HG03095 (cell line): ENCODE results near the gene TUBAL3.
"Not testable (repeated sequence)": the region's sequence is repeated elsewhere in the genome, so short reads cannot be mapped to it uniquely, and the experiment has no call there.

Experiments used
- ATAC-seq: cut with Tn5 transposase; IDR thresholded peaks from one replicate; pipeline ENCODE4 v1.9.1; 2021; ENCODE audit warnings: moderate library complexity; ENCODE audit not compliant: unreplicated experiment

The TUBAL3 gene

DNA sequence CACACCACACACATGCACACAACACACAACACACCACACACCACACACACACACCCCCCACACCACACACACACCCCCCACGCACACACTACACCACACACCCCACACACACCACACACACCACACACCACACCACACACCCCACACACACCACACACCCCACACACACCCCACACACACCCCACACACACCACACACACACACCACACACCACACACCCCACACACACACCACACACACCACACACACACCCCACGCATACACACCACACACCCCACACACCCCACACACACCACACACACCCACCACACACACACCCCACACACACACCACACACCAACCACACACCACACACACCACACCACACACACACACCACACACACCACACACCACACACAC is 23.4 kb downstream of the TUBAL3 start:
- no peak for ATAC-seq

DNA sequence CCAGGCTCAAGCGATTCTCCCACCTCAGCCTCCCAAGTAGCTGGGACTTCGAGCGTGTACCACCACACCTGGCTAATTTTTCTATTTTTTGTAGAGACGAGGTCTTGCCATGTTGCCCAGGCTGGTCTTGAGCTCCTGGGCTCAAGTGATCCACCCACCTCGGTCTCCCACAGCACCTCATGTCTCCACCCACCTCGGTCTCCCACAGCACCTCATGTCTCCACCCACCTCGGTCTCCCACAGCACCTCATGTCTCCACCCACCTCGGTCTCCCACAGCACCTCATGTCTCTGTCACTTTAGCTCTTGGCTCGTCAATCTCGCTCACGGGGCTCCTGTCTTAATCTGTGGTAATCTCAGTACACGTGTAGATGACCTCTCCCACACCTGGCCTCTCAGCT is 24.2 kb downstream of the TUBAL3 start:
- not testable (repeated sequence) for ATAC-seq

DNA sequence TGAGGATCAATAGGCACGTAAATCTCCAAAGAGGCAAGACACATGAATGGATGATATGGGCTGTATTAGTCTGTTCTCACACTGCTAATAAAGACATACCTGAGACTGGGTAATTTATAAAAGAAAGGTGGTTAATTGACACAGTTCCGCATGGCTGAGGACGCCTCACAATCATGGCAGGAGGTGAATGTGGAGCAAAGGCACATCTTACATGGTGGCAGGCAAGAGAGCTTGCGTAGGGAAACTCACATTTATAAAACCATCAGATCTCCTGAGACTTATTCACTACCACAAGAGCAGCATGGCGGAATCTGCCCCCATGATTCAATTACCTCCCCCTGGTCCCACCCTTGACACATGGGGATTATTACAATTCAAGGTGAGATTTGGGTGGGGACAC is 25.4 kb downstream of the TUBAL3 start:
- not testable (repeated sequence) for ATAC-seq

DNA sequence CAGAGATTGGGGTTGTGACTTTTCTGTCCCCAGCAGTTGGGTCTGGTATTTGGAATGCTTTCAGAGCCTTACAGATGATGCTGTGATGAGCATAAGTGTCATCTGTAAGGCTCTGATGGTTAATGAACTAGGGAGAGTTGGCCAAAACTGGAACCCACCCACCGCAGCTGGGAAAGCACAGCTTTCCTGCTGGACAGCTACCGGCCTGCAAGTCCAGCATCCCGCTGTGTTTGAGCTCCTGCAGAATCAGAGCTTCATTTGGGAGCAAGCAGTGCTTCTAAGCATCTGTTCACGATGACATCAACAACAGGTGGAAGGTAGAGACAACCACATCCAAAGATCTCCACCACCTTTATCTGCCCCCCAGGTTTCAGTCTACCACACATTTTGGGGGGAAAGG is 28.2 kb downstream of the TUBAL3 start:
- no peak for ATAC-seq

DNA sequence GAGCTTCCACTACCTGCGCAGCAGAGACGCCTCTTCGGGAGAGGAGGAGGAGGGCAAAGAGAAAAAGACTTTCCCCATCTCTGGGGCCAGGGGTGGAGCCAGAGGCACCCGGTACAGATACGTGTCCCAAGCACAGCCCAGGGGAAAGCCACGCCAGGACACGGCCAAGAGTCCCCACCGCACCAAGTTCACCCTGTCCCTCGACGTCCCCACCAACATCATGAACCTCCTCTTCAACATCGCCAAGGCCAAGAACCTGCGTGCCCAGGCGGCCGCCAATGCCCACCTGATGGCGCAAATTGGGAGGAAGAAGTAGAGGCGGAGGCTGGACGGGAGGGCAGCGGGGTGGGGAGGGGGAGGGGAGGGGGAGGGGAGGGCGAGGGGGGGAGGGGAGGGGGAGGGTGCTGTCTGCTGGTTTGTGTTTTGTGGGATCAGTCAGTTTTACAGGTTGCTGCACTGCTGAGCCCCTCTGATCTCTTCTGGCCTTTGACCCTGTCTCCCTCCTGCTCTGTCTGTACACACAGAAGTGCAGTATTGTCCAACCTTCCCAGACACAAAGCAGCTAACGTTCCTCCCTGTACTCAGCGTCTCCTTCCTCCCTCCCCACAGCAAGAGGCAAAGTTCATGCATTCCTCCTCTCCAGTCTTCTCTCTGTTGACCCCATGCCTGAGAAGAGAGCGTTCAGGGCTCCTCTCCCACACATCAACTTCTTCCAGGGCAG is 30.6 kb downstream of the TUBAL3 start:
- no peak for ATAC-seq

DNA sequence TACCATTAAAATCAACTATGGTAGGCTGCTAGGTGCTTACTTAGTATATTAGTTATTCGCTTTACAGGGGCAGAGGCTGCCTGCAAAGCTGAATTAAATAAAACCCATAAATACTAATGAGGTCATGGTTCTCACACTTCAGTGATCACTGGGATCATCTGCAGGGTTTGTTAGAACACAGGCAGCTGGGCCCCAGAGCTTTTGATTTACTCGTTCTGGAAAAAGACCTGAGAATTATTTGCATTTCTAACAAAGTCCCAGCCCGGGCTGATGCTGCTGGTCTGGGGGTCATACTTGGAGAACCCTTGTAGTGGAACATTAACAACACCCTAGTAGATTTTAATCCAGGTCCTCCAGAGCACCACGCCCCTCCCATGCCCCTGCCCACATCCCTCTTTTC is 31.3 kb downstream of the TUBAL3 start:
- no peak for ATAC-seq

DNA sequence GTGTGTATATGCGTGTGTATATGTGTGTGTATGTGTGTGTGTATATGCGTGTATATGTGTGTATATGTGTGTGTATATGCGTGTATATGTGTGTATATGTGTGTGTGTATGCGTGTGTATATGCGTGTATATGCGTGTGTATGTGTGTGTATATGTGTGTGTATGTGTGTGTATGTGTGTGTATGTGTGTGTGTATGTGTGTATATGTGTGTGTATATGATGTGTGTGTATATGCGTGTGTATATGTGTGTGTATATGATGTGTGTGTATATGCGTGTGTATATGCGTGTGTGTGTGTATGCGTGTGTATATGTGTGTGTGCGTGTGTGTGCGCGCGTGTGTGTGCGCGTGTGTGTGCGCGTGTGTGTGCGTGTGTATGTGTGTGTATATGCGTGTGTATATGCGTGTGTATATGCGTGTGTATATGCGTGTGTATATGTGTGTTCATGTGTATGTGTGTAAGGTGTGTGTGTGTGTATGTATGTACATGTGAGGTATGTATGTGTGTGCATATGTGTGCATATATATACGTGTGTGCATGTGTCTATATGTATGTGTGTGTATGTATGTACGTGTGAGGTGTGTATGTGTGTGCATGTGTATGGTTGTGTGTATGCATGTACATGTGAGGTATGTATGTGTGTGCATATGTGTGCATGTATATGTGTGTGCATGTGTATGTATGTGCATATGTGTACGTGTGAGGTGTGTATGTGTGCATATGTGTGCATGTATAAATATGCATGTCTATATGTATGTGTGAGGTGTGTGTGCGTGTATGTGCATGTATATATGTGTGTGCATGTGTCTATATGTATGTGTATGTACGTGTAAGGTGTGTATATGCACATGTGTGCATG is 33.9 kb downstream of the TUBAL3 start:
- no peak for ATAC-seq

DNA sequence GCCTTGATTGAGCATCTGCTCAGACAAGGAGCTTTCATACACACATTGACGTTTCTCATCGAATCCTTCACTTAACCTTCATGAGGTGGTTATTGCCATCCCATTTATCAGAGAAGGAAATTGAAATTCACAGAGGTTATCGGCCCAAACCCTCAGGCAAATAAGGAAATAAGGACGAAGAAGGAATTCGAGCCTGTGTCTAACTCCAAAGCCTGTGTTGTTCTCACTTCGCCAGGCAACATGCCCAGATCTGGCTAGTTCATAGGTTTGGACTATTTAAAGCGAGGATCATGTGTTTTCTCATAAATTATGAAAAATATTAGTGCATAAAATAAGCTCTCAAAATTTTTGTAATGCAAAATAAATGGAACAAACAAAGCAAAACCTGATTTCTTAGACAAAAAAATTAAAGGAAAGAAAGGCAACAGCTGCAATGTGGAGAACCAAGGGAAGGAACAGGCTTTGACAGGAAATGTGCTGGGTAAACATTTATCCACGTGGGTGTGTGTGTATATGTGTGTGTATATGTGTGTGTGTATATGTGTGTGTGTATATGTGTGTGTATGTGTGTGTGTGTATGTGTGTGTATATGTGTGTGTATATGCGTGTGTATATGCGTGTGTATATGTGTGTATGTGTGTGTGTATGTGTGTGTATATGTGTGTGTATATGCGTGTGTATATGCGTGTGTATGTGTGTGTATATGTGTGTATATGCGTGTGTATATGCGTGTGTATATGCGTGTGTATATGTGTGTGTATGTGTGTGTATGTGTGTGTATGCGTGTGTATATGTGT is 35.1 kb downstream of the TUBAL3 start:
- ATAC-seq: no peak

DNA sequence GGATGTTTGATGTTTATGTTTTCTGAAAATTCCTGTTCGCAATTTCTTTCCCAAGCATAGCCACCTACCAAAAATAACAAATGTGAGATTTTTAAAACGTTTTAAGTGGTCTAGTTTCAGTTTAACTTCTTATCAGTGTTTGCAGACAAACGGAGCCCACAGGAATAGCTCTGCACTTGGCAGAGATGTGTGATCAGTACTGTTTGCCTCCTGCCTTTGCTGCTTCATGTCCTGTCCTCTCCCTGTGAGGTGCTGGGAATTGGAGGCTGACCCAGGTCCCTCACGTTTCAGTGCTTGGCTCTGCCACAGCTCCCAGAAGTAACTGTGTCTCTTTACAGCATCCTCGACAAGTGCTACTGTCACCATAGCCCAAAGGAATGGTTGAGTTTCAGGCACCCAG is 38.7 kb downstream of the TUBAL3 start:
- no peak for ATAC-seq

DNA sequence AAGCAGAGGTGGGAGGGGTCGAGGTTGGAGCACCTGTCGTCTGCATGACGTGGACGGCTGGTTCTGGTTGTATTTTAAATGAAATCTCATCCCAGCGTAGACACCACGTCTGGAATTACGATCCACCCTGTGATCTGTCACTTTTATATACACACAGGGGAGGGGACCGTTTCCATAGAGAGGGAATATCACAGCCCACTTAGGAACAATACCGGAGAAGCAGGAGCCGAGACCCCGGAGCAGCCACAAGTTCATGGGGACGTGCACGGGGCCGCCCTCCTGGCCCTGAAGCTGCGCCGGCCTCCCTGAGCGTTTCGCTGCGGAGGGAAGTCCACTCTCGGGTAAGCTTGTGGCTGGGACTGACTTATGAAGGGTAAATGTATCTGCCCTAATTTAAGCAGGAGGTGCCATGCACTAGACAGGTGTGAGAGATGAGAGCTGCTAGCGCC is 39.7 kb downstream of the TUBAL3 start, which contains the start of gene UCN3:
TSS of gene UCN3 (plus strand) at position 77 of the 449 bp plus-strand sequence. CDS start 8,755 bp downstream, outside the sequence.
- ATAC-seq: no peak

DNA sequence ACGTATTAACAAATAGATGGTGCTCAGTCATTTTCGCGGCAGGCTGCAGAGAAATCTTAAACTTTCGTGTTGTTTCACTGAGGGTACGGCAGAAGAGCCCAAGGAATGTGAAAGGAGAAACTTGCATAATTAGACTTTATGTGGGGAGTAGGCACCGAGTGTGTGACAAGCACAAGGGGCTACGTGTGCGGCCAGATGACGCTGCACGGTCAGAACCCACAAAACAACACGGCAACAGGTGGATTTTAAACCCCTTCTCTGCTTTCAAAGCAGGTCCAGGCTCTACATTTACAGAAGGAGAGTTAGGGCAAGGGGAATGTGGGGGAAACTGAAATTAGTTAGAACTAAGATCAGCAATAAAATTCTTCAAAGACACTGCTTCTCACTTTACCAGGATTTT is 40.3 kb downstream of the TUBAL3 start:
- no peak for ATAC-seq

DNA sequence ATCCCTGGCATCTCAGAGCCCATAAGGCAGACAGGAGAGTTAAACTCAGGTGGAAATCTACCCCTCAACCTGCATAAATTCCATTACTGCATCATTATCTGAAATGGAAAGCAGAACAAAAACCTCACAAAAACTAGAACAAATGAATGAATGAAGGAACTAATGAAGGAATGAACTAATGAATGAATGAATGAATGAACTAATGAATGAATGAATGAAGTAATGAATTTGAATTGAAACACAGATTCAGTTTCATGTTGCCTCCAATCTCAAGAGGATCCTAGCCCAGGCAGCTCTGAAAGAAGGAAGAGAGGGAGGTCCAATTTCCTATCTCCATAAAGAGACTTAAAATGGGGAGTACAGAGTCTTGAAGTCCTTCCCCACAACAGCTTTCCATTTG is 41.8 kb downstream of the TUBAL3 start:
- no peak for ATAC-seq

DNA sequence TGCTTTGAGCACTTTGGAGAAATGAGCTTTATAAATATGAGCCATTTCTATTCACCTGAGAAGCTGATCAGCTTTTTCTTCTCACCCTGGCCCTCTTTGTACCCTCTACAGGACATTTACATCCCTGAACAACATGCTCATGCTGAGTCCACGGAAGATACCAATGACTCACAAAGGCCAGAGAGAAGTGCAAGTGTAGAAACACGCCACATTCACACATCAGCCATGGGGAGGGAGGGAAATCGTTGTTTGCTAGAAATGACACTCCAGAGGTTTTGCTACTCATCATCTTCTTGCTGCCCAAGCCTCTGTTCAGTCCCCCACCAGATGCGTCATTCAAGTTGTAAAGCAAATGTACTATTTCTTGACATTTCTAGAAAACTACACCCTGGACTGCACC is 42.7 kb downstream of the TUBAL3 start:
- no peak for ATAC-seq

DNA sequence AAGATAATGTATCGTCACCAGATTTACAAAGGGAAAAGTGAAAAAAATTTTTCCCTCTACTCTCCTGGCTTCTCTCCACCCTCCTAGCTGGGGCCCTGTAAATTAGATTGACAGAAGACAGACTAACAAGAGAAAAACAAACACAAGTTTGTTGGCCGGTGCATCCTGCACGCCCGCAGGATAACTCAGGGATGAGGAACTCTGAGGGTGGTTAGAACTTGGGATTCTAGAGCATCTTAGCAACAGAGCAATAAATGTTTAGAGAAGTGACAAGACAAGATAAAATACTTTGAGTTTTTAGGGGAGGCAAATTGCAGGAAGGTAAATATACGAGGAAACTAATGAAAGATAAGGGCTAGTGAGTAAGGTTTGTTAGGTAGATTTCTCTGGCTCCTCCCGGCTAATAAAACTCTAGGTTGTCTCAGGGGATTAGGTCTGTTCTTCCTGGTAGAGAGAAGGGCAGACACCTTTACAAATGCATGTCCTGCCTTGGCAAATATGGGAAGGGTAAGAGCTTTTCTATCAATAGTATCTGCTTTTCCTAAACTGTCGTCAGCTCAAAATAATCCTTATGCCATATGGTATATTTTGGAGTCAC is 44.2 kb downstream of the TUBAL3 start:
- ATAC-seq: no peak

DNA sequence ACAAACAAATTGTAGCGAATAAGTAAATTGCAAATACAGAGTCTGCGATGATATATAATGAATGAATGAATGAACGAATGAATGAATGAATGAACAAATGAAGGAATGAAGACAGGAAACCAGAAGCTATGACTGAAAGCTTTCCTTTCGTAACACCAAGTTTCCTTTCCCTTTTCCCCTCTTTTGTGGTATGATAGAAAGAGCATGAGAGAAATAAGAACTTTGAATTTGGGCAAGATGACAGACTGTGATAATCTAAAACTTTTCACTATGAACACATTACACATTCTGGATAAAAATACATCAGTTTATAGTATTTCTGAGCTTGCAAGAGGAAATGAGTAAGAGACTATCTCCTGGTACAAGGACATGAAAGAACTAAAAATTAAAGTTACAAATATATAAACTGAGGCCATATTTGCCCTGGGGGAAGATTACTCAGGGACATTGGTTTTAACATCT is 48.3 kb downstream of the TUBAL3 start:
- no peak for ATAC-seq

DNA sequence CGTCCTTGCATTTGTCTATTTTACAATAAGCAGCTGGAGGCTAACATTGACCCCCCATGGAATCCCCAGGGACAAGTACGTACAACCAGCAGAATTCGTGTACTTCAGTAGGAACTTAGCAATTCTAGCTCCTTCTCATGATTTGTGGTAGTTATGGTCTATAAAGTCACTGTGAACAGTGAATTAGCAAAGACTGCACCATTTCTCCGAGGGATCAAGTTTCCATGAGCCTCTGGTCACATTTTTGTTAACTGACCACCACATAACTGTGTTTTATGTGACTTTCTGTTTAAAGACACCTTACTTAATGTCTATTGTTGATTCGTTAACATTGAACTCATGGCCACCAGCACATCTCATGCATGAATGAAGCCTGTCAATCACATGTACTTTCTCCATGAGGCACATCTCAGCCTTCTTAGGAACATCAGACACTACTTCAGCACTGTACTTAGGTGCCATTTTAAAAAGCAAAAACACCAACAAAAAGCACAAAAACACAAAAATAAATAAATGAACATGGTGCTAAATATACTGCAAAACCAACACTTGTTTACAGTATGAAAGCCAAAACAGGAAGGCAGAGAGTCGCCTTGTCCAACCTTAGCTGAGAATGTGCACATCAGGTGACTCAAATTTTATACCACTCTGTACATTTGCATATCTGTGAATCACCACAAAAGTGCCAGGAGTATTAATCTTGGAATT is 48.9 kb downstream of the TUBAL3 start:
- no peak for ATAC-seq

DNA sequence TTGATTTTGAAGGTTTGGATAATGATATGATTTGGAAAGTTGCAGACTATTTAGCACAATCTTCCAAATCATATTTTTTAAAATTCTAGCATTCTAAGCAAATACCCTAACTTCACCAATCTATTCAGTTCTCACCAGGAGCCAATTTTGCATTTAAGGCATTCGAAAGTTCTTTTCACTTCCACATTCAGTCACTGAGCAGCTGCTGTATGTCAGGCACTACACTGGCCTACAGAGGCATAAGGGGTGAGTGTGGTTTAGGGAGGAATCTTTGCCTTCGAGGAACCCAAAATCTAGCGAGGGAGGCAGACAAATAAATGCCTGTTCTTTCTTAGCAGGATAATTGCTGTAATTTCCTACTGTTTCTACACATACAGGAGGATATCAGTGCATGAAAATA is 50.6 kb downstream of the TUBAL3 start:
- ATAC-seq: no peak

DNA sequence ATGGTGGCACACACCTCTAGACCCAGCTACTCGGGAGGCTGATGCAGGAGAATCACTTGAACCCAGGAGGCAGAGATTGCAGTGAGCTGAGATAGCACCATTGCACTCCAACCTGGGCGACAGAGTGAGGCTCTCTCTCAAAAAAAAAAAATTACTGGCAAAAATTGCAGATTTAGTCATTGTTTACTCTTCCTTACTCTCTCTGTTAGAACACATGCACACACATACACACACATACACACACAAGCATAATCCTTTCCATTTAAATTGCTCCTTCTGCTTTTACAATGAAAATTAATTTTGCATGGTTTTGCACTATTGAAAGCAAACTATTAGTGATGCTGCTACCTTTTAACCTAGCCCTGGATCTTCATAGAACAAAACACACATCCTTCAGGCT is 55.3 kb downstream of the TUBAL3 start:
- ATAC-seq: no peak

DNA sequence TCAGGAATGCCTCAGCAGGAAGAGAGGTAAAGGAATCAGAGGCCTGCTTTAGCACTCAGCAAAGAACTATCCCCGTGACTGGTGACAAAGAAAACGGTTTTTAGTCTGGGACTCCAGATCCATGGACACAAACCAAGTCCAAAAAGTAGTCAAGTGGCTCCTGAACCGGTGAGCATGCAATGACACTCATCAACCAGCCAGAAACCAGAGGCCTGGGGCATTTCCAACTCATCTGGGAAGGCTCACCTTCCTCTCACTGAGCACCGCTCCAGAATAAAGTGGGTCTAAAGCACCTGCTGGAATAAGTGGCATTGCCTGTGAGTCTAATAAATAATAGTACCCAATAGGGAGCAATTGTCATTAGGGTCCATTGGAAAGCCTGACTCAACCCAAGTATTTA is 57.7 kb downstream of the TUBAL3 start:
- ATAC-seq: no peak

DNA sequence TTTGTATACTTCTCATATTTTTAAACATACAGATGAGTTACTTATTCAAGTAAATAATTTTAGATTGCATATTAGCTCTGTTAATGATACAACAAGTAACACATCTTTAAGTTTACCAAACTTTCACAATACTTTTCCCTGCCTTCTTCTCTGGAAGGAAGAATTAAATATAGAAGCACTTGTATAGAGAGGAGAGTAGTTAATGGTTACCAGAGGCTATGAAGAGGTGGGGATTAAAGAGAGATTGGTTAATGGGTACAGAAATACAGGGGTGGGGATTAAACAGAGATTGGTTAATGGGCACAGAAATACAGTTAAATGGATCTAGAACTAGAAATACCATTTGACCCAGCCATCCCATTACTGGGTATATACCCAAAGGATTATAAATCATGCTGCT is 59.9 kb downstream of the TUBAL3 start:
- no peak for ATAC-seq
